DMS 273 (cell line): ENCODE results near the gene PACS1.

ENCODE experiments used
- DNase-seq: peaks from one replicate; lab custom pipeline; 2025; ENCODE audit not compliant: unreplicated experiment; lab: John Stamatoyannopoulos, UW

PACS1 gene

DNA sequence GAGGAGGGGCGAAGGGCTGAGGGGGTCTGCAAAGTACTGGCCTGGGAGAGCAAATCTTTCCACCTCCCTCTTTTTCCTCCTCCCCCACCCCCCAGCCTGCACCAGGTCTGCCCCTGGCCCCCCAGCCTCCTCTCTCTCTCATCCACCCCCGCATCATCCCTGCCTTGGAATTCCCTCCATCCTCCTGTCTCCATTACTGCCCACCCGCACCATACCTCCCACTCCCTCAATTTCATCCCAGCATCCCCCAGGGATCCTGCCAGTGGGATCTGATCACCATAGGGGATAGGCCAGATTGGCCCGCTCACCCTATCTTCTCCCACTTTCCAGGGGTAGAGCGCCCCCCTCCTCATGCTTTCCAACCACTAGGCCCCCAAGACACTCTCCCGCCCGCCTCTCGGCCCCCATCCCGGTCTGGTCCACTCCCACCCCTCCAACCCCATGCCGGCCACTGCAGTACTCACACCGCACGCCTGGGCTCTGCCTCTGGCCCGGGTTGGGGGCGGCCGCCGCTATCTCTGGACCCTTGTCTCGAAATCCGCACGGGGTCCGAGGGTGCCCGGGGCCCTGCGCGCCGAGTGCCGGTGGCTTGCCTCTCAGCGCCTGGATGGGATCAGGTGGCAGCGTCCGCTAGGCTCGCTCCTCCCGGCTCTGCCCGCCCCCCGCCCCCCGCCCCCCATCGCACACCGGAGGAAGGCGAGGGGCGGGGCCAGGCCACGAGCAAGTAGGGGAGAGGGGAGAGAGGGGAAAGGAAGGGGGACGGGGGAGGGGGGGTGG, 21.3 kb upstream of the PACS1 start, which contains the start of gene GAL3ST3:
TSS of gene GAL3ST3 (minus strand) at position 615 of the 777 bp plus-strand sequence. CDS start 3,746 bp downstream, outside the sequence.
- DNase-seq, result no peak

DNA sequence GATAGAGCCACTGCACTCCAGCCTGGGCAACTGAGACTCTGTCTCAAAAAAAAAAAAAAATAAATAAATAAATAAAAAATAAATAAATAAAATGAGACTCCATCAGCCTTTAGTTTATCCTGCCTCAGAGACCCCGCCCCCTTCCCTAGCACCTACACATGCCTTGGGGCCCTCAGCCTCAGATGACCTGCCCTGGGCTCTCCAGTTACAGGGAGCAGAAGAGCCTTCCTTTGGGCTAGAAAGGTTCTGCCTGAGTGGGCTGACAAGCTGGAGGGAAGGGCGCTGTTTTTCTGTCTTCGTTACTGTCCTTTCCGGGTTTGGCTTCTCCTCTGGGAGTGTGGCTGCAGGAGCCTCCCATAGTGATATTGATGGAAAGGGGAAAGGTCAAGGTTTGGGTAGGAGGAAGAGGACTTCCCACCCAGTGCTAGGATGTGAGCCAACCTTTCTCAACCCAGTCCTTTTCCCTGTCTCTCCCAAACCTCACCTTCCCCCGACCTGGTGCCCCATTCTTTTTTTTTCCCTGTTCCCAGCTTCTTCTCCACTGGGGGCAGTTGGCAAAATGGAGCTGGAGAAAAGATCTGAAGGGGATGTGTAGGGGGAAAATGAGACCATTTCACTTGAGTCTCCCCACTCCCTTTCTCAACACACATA, 19.4 kb upstream of the PACS1 start:
- DNase-seq, result peak; percentile 38

DNA sequence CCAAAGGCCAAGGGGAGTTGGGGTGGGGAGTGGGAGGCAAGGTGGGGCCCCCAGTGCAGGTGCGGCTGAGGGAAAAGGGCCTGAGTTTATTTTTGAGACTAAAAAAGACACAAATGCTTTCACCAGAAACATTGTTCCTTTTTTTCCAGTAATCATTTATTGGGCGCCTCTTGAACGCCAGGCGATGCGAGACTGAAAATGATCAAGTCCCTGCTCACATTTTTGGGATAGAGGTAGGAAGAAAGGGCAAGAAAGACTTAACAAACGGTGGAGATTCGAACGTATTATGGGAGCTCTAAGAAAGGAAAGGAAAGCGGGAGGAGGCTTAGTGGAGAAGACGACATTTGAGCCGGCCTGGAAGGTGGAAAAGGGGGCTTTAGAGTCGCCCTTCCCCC, 18.7 kb upstream of the PACS1 start:
- DNase-seq, result no peak

DNA sequence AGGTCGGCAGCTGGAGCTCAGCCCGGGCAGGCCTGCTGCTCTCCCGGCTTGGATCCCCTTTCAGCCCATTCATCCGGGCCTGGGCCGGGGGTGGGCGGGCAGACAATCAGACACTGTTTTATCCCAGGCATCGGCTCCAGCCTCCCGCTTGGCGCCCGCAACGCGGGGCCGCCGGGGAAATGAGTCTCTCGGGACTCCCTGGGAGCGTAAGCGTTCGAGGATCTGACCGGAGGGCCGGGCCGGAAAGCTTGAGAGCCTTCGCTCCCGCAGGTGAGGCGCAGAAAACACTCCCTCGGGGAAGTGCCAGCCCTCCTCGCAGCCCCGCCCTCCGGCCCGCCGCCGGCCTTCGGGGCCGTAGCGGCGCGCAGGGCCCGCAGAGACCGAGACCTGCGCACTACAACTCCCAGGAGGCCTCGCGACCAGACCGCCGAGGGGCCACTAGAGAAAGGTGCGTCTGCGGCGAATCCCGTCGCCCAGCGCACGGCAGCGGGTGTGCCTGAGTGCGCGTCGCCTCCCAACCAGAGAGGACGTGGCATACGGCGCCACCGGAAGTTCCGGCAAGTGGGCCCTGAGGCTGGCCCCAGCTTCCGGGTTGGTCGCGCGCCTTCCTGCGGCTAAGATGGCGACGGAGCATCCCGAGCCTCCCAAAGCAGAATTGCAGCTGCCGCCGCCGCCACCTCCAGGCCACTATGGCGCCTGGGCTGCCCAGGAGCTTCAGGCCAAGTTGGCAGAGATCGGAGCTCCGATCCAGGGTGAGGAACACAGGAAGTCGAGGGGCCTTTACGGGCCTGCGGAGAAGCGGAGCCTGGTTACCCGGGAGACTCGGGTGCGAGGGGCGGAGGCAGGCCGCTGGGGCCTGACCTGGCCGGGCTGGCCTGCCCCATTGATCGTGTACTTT, 18.1 kb upstream of the PACS1 start, which contains the start of gene SF3B2:
TSS of gene SF3B2 (plus strand) at position 599 of the 898 bp plus-strand sequence. CDS start at position 620, 21 bp downstream.
- peak; percentile 98 for DNase-seq

DNA sequence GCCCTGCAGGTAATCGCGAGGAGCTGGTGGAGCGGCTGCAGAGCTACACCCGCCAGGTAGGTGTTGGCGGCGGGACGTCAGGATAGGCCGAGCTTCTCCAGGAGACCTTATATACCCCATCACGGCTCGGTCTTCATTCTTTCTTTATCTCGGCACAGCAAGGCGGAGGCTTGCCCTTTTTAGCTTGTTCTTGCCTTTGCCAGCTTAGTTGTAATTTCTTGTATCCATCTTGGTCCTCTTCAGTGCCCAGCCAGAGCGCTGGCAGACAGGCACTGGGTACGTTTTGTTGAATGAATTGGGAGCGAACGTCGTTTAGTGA, 17.4 kb upstream of the PACS1 start:
- DNase-seq, result no peak

DNA sequence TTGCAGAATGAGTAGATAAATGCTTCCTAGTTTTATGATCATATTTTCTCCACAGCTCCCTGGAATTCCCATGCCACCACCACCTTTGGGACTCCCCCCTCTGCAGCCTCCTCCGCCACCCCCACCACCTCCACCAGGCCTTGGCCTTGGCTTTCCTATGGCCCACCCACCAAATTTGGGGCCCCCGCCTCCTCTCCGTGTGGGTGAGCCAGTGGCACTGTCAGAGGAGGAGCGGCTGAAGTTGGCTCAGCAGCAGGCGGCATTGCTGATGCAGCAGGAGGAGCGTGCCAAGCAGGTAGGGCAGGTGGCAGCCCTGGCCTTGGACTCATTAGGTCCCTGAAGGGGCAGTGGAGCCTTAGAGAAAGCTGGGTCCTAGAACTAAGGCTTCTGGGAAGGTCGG, 15.1 kb upstream of the PACS1 start:
- no peak for DNase-seq

DNA sequence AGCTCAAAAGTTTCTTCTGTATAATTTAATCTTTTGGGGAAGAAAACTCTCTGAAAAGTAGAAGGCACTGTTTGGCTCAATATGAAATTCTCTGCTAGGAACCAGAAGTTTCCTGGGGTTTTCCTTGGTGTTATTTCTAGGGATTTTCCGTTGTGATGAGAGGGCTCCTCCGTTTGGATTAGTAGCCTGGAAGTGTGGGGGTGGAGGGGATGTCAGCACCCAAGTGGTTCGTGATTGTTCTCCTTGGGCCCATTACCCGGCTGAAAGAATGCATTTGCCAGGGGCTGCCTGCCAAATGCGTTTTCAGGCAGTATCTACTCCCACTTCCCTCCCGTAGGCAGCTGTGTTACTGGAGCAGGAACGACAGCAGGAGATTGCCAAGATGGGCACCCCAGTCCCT, 13.6 kb upstream of the PACS1 start:
- DNase-seq, result no peak

DNA sequence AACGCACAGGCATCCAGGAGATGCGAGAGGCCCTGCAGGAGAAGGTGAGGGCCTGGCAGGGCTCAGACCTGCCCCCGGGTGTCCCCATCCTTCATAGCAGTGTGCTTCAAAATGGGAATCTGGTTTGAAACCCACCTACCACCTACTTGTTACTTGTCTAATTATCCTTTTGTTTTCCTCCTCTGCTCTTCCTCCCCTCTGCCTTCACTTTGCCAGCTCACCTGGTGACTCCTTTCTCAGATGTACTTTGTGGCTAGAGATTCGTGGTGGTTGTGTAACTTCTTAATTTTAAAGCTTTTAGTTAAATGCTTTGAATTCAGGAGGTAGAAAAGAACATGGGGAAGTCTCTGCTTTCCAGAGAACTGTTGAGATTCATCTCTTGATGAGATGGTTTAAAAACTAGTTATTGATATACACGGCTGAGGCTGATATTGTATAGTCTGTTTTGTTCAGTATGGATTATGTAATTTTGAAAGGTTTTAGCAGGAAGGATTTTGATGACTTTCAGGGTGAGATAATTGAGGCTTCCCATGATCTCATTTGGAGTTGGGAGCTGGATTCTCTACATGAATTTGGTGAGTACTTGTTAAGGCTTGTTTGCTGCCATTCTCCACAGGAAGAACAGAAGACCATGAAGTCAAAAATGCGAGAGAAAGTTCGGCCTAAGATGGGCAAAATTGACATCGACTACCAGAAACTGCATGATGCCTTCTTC, 9.9 kb upstream of the PACS1 start:
- DNase-seq, result no peak

DNA sequence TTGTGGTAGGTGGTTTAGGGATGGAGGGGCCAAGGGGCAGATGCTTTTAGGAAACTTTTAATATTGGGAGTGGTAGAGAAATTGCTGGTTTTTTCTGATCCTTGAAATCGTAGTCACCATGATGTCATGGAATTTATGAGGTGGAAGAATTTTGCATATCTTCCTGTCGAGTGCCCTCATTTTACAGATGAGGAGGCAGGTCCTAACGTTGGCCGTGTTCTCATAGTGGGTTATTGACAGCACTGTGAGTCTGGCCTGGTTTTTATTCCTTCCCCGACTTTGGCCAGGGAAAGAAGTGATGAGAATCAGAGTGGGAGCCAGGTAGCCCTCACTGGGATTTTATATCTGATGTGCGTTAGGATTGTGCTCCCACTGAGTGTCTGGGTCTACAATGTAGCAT, 8.8 kb upstream of the PACS1 start:
- no peak for DNase-seq

DNA sequence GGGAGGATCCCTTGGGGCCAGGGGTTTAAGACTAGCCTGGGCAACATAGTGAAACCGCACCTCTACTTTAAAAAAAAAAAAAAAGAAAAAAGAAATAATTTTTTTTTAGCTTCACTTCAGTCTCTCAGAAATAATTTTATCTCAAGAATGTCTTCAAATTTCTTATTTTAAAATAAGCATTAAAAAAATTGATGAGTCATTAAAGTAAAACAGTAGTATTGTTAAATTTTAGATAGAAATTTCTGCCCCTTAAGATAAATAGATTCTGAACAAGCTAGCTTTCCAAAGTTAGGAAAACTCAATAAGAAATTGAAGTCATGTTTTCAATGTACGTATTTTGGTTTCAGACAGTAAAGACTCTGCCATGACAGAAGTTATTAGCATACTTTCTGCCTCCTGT, 7.7 kb upstream of the PACS1 start:
- DNase-seq, result no peak

DNA sequence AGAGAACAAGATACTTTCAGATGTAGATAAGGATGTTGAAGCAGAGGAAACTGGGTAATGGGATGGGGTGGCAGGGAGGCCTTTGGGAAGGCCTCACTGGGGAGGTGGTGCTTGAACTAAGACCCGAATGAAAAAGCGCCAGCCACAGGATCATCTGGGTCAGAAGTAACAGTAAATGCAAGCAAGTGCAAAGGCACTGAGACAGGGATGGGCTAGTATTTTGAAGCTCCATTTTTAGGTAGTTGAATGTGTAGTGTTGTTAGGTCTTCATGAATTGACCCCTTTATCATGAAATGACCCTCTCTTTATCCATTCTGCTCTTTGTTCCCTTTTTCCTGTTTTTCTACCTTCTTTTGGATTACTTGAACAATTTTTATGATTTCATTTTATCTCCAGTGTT, 6.2 kb upstream of the PACS1 start:
- DNase-seq, result no peak

DNA sequence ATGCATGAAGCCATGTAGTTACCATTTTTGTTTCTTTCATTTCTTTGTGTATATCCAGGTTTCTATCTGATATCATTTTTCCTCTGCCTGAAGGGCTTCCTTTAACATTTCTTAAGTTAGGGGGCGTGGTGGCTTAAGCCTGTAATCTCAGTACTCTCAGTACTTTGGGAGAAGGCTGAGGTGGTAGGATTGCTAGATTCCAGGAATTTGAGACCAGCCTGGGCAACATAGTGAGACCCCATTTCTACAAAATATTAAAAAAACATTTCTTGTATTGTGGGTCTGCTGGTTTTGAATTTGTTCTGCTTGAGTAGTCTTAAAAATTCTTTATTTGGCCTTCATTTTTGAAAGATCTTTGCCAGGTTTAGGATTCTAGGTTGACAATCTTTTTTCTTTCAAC, 5.5 kb upstream of the PACS1 start:
- DNase-seq, result no peak

DNA sequence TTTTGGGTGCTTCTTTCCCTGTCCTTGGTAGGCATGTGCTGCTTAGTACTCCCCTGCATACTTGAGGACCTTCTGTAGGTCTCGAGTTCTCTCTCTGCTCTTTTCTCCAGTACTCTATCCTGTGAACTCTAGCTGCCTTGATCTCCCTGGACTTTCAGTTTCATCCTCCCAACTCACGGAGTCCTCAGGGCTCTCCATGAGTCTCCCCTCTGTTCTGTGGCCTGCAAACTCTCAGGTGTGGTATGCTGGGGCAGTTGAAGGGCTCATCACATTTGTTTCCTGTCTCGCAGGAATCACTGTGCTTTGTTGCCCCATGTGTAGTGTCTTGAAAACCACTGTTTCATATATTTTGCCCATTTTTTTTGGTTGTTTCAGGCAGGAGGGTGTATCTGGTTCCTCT, 3.3 kb upstream of the PACS1 start:
- no peak for DNase-seq

DNA sequence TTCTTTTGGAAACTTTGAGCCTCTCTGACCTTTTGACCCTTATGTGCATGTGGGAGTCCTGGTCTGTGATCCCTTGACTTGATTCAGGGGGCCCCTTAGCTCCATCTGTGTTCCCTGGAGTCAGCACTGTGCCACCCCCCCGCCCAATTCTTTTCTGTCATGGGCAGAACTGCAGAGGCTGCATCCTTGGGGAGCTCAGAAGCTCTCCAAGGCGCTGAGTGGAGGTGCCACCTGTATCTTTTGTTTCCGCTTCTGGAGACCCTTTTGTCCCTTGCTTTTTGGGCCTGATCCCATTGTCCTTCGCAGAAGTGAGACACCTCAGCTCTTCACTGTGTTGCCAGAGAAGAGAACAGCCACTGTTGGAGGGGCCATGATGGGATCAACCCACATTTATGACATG, 2.4 kb upstream of the PACS1 start:
- no peak for DNase-seq

DNA sequence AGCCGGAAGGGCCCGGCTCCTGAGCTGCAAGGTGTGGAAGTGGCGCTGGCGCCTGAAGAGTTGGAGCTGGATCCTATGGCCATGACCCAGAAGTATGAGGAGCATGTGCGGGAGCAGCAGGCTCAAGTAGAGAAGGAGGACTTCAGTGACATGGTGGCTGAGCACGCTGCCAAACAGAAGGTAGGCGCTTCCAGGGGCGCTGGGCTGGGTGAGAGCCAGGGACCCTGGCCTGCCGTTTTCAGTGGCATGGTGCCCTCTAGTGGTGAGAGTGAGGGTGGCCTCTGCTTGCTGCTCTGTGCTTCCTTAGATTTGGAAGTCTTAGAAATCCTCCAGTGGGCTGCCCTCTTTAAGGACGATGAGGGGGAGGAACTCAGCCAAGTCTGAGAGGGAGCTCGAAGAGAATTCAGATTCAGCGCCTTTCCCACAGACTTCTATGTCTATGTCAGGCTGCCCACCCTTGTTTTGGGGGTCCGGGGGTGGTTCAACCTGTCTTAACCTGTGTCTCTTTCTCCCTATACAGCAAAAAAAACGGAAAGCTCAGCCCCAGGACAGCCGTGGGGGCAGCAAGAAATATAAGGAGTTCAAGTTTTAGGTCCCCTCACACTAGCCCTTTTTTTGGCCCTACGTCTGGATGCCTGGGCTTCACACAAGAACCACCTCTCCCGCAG, 1.8 kb upstream of the PACS1 start:
- peak; percentile 86 for DNase-seq

DNA sequence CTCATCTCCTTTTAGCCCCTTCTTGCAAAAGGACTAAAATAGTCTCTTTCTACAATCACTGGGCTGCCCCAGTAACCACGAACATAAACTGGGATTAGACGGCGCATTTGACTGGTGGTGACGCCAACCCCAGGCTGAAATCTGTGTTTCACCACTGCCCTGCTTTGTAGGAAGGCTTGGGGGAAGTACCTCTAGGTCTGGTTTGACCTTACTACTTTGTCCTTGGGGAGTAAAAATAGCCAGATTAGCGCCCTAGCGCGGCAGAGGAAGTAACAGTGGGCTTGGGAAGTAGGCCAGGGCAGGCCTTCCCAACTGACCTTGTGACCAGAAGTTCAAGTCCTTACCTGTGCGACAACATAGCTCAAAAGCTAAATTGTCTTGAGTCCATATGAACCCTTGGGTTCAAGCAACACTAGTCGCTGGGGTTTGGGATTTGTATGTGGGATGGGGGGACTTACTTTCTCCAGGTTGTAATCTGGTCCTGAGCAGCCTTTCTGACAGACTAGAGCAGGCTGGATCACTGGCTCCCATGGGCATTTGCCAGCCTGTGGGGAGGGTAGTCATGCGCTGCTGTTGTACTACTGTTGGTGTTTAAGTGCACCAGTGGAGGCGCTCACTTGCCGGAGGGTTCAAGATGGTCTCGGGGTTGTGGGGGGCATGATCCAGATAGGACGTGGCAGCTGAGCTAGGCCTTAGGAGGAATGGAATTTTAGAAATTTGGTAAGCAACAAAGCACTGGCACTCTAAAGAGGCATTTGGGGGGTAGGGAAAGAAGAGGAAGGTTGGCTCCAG, 953 bp upstream of the PACS1 start:
- DNase-seq, result peak; percentile 82

DNA sequence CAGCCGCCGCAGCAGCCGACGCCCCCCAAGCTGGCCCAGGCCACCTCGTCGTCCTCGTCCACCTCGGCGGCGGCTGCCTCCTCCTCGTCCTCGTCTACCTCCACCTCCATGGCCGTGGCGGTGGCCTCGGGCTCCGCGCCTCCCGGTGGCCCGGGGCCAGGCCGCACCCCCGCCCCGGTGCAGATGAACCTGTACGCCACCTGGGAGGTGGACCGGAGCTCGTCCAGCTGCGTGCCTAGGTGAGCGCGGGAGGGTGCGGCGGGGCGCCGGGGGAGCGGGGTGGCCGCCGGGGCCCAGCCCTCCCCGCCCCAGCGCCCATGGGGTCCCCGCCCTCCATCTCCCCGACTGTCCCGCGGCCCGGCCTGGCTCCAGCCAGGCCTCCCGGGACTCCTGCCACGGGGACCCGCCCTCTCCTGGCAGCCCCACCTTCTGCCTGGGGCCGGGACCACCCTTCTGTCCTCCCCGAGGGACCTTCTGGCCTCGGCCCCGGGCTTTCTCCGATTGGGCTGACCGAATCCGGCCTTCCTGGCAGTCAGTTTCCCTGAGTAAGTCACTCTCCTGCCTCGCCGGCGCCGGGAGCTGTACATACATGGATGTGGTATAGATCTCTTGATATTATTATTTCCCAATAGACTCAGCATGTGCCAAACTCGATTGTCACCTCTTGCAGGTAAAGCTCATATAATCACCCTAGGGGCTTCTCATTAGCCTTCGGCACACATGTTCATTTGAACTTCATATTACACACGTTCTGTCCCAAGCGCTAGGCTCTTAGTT, 720 bp downstream of the PACS1 start:
- DNase-seq, result peak; percentile 46

DNA sequence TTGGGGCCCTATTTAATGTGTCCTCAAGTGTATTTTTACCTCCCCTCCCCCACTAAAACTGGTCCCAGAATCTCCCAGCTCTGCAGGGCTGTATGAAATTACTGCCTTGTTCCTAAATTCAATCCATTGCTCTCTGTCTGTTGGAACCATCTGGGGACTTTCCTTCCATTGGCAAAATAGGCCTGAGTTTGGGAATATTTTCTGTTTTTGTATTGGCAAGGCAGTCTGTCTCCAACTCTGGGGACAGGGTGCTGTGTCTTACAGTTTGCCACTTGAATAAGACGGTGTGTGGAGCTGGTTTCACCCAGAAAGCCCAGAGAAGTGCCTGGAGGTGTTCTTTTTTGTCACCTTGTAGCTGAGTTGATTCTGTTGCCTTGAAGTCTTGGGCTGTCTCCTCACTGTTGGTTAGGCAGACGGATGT, 1.3 kb downstream of the PACS1 start:
- peak; percentile 44 for DNase-seq

DNA sequence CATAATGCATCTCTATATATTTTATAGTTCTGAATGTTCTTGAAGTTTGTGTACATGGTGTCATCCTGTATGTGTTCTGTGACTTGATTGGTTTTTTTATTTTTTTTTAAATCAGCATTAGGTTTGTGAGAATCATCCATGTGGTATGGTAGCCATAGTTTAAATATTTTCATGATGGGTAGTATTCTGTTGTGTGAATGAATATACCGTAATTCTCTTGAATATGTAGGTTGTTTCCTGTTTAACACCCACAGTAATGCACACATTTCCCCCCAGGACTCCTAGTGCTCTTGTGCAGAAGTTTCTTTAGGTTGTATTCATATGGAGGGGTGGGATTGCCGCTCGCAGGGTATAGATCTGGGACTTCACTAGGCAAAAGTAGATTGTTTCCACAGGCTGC, 2.0 kb downstream of the PACS1 start:
- DNase-seq, result no peak
